Measurements from ENCODE around the gene PRR7.

Gene PRR7

DNA sequence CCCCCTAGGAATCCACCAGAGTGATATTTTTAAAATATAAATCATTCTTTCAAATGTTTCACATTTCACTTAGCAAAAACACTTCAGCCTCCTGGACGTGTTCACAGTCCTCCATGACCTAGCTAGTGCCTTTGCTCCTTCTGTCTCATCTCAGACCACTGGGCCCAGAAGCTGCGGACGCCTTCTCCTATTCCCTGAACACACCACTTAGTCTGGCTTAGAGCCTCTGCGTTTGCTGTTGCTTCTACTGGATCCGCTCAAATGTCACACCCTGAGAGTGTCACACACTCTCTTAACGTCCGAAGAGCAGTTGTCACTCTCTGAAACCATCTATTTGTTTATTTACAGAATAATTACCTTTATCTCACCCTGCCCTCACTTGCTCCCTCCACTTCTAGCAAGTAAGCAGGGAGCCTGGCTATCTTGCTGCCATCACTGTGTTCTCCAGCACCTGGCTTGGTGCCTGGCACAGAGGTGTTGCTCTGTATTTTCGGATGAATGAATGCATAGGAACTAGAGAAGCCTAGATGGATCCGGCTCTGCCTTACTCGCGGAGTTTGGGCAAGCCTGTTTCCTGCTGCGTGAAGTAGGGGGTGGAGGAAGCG, 21.3 kb upstream of the PRR7 start:
- DNase-seq = no peak

DNA sequence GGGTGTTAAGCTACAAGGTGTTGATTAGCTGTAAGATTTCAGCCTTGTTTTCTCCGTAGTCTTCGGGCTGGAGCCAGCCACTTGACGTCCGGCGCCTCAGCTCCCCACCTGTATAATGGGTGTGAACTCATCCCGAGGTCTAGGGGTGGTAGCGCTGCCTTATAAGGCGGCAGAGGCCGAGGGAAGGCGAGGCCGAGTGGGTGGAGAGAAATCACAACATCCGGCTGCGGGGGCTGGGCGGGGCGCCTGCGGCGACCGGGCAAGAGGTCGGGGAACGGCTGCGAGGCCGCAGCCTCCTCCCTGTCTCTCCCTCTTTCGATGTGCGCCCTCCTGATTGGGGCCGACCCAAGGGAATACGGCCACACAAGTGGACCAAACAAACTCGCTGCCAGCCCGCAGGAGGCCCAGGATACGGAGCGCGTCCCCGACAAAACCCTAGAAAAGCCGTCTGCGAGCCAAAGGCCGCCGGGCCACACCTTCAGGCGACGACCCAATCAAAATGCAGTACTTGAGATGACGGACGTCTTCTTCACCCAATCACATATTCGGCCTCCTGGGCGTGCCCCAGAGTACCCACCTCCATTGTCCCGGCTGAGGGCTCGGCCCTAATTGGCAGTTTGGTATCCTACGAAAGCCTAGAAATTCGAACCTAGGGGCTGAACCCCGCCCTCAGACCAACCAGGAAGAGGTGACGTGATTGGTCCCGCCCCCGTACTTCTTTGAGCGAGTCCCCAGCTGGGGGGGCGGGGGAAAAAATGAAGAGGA, 20.6 kb upstream of the PRR7 start:
- DNase-seq = peak; percentile 100

- DNase-seq = no peak
Observed at GRCh38 chr5:177426566-177427210, 19.9 kb upstream of the PRR7 start, which contains the start of gene GRK6. Gene GRK6 (plus strand): TSS chr5:177426676. CDS start chr5:177426846, 170 bp downstream.

DNA sequence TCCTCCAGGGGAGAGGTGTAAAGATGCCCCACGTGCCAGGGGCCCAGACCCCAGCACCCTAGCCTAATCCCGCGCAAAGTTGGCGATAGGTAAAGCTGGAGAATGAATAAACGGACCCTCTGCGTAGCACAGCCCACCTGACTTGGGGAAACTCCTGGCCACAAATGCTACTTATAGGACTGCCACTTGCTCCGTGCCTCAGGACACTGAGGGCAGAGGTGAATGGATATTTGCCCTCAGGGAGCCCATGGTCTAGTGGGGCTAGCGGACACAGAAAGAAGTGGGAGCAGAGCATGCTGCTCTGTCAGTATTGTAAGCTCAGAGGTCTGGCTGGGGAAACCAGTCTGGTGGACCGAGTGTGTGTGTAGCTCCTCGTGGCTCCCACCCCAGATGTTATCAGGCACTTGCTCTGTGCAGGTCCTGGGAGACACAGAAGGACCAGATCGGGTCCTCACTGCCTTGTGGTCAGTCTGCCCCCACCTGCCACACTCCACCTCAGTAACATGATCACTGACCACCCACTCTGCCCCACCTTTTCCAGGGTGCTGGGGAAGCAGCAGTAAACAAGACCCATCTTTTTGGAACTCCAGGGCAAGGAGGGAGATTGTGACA, 19.3 kb upstream of the PRR7 start:
- no peak for DNase-seq

DNA sequence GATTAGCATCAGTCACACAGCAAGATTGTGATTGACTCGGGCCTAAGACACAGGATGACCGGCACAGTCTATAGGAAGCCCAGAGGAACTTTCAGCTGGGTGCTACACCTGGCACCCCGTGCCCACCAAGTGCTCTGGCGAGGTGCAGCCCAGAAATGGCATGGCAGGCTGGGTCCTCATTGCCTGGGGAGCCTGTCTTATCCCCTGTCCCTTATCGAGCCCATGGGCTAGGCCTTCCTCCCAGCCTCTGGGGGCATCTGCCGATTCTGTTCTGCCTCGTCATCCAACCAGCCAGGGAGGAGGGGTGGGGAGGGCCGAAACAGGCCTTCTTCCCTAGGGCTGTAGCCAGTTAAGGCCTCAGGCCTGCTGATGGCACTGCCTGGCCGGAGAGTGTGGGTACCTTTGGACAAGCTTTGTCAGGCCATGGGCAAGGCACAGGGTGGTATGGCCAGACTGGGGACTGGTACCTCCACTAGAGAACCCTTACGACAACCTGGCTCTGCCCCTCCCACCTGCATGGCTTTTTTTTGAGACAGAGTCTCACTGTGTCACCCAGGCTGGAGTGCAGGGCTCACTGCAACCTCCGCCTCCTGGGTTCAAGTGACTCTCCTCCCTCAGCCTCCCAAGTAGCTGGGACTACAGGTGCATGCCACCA, 18.6 kb upstream of the PRR7 start:
- peak; percentile 51 to 67 (median 59) for DNase-seq

GRCh38 chr5:177428574-177429217, 17.9 kb upstream of the PRR7 start:
- DNase-seq = peak in 1 of 3 donors; percentile 34

DNA sequence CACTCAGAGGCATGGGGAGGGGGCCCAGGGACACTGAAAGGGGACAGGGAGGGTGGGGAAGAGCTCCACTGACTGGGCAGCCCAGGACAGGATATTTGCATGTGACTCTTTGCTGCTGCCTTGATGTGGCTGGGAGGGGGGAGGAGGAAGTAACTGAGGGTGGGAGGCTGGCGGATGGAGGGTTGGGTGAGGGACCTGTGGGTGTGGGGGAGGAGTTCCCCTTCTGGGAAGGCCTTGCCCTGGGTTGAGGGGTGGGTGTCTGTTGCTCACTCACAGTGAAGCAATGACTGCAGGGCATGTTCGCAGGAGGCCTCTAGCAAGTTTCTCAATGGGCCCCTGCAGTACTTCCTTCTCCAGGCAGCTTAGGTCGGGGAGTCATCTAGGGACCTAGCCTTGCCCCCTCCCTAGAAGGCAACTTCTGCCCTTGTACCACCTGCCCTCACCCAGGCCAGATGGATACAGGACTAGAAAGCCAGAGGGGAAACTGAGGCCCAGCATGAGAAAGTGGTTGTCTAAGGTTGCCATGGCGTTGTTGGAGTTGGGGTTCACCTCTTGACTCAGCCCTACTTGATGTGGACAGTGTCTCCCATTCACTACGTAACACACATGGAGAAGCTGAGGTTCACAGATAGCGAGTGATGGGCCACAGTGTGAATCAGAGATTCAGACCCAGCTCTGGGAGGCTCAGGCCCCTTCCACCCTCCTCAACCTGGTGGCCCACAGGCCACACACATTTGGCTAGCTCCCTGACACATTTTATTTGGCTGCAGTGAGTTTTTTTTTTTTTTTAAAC, 17.2 kb upstream of the PRR7 start:
- peak; percentile 97 for DNase-seq

- no peak for DNase-seq
Observed at GRCh38 chr5:177430140-177430951, 16.3 kb upstream of the PRR7 start.

- DNase-seq = no peak
Observed at GRCh38 chr5:177430972-177431316, 15.7 kb upstream of the PRR7 start.

DNA sequence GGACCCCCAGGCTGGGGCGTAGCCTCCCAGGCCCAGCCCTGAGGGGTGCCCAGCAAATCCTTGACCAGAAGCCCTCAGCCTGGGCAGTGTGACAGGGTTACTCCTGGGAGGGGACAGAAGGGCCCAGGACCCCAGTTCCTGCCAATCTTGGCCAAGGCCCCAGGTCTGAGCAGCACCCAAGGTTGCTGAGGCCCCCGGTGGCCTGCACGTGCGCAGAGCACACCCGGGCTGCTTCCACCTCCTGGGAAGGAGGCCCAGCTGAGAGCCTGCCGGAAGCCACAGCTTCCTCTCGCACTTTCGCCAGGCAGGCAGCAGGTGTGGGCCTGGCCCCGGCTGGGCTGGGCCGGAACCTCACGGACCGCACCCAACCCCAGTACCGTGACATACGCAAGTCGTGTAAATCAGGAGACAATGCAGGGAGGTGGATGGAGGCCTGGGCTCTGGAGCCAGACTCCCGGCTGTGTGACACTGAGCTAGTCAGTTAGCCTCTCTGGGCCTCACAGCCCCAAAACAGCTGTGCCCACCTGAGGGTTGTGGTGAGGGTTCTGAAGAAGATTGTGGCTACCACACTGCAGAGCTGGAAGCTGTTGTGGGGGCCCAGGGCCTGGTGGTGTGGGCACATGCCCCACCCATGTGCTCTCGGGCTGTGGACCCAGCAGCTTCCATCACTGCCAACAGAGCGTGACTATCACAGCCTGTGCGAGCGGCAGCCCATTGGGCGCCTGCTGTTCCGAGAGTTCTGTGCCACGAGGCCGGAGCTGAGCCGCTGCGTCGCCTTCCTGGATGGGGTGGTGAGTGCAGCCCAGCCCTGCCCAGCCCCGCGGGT, 15.1 kb upstream of the PRR7 start:
- no peak for DNase-seq

- DNase-seq = no peak
Observed at GRCh38 chr5:177432143-177432838, 14.3 kb upstream of the PRR7 start.

DNA sequence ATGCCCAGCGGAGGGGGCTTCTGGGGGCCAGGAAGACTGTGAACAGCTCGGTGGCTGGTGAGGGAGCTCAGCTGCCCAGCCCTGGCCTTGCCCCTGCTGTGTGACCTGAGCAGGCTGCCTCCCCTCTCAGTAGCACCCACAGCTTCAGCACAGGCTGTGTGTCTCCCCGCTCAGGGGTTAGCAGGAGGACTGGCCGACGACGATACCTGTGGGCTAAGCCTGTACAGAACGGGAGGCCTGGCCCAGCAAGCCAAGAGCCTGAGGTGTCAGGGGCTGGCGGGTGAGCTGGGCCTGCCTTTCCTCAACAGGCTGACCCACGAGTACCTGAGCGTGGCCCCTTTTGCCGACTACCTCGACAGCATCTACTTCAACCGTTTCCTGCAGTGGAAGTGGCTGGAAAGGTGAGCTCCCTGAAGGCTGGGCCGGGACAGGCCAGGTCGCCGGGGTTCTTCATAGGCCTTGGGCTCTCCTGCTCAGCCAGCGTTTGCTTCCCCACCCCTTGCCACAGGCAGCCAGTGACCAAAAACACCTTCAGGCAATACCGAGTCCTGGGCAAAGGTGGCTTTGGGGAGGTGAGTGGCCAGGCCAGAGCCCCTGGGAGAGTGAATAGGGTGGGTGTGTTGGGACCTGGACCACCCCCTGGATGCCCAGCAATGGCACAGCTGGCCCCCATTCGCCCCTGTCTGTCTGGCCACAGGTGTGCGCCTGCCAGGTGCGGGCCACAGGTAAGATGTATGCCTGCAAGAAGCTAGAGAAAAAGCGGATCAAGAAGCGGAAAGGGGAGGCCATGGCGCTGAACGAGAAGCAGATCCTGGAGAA, 13.6 kb upstream of the PRR7 start:
- DNase-seq = no peak

DNA sequence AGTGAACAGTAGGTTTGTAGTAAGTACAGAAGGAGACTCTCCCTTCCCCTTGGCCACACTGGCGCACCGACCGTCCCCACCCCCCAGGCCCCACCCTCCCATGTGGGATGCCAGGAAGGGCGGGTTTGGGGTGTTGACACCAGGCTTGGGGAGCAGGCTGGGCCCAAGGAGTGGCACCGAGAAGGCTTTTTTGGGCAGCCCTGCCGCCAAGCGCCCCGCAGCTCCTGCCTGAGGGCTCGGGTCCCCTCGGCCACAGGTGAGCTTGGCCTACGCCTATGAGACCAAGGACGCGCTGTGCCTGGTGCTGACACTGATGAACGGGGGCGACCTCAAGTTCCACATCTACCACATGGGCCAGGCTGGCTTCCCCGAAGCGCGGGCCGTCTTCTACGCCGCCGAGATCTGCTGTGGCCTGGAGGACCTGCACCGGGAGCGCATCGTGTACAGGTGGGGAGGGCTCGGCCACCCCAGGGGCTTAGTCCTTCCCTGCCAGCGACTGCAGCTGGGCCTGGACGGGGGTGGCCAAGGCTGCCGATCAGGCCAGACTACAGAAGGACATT, 12.9 kb upstream of the PRR7 start:
- no peak for DNase-seq

- DNase-seq = no peak
Observed at GRCh38 chr5:177434437-177434836, 12.2 kb upstream of the PRR7 start.

DNA sequence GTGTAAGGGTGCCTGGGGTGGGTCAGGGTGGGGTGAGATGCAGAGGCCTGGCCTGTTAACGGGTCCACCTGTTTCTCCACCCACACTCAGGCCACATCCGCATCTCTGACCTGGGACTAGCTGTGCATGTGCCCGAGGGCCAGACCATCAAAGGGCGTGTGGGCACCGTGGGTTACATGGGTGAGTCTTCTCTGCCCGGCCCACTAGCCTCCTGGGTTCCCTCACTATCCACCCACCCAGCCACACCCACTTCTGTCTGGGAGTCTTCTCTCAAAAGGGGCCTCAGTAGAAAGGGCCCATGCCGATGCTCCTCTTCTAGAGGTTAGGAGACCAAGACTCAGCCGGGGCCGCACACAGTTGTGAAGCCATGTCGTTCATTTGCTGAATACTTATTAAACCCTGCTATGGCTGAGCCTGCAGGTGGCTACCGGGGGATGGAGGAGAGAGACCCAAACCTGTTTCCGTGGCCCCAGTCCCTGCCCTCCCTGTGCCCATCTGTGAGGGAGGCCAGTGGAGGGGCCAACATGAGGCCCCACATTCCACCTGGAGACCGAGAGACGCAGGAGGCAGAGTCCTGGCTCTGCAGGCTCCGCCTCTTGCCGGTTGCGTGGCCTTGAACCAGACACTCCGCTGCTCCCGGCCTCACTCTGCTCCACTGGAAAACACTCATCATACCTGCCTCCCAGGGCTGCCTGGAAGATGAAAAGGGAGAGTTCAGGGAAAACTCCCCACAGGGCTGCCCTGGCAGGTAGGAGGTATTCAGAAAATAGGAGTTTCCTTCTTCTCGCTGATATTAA, 11.5 kb upstream of the PRR7 start:
- DNase-seq = no peak

- DNase-seq = no peak
Observed at GRCh38 chr5:177435847-177436536, 10.6 kb upstream of the PRR7 start.

- no peak for DNase-seq
Observed at GRCh38 chr5:177437623-177438022, 9.0 kb upstream of the PRR7 start.
